Activated CD8-positive, alpha-beta T cell treated with anti-CD3 and anti-CD28 coated beads for 36 hours (primary cell): ENCODE results near the gene RFTN1. TPM values are rescaled to one million over a fixed set of nuclear protein-coding genes. Genes with fewer than 3 reads are reported as not detected.

Experiments used
- ATAC-seq: fragments of 200-7000 bp; cut with Tn5 transposase; one replicate; pipeline ENCODE4 v1.10.0; 2021; ENCODE audit warnings: mild to moderate bottlenecking, moderate library complexity
- CTCF ChIA-PET: fragments of 350-600 bp; sonication (Branson Sonifier 250); formaldehyde crosslinking; loops from one replicate; lab custom pipeline; 2021; ENCODE audit warnings: antibody characterized with exemption; lab: Charles Lee
- POLR2A ChIA-PET: fragments of 350-600 bp; sonication (Branson Sonifier 250); formaldehyde crosslinking; loops from one replicate; lab custom pipeline; 2021; ENCODE audit warnings: antibody characterized with exemption; lab: Charles Lee
- DNase-seq: peaks from one replicate; pipeline ENCODE4 v3.0.0-alpha.2; 2020
- H3K27ac Mint-ChIP-seq: one replicate; pipeline ENCODE4 v1.8.0; 2021; ENCODE audit warnings: mild to moderate bottlenecking, mixed read lengths
- H3K27me3 Mint-ChIP-seq: one replicate; pipeline ENCODE4 v1.8.0; 2021; ENCODE audit warnings: mixed read lengths
- H3K36me3 Mint-ChIP-seq: one replicate; pipeline ENCODE4 v1.8.0; 2021; ENCODE audit warnings: low read depth, mixed read lengths
- H3K4me1 Mint-ChIP-seq: one replicate; pipeline ENCODE4 v1.8.0; 2021; ENCODE audit warnings: low read depth, mixed read lengths
- H3K4me3 Mint-ChIP-seq: one replicate; pipeline ENCODE4 v1.8.0; 2021; ENCODE audit warnings: mild to moderate bottlenecking, moderate library complexity, mixed read lengths
- H3K9me3 Mint-ChIP-seq: one replicate; pipeline ENCODE4 v1.8.0; 2021; ENCODE audit warnings: mixed read lengths
- intact Hi-C: fragments of 100-400 bp; cut with micrococcal nuclease; formaldehyde crosslinking; loops from one replicate; pipeline ENCODE4 v1.10.0; 2022
- total RNA-seq, 2 experiments: library from RNA; stranded (reverse); gene quantifications; one replicate each; pipeline ENCODE4 v1.2.3, GENCODE V29; 2021
- TF ChIP-seq, protein P1 (sequence below): fragments of 200-600 bp; IDR thresholded peaks from one replicate; pipeline ENCODE4 v1.8.0; 2022; ENCODE audit warnings: antibody characterized with exemption, mild to moderate bottlenecking

RFTN1 gene
- total RNA-seq, 2 experiments from 2014 or later: 113 to 125 TPM

GRCh38 chr3:16506451-16506850 is 7.0 kb downstream of the RFTN1 start:
- Mint-ChIP-seq H3K4me1 (peaks cover 76% of the 10 kb centered on the region), H3K9me3 (no peaks in the 10 kb centered on the region), H3K36me3 (peaks cover 70% of the 10 kb centered on the region), H3K4me3 (no peak overlapping the region), H3K27ac (peak overlapping the region; percentile 16), H3K27me3 (no peaks in the 10 kb centered on the region)
- ChIA-PET POLR2A (interaction anchor here (0.7 to 2.5 kb wide), 4 partner anchors 10 to 39 kb away, joined by 3 to 11 read pairs (median 4); no protein-coding TSS in a partner anchor), CTCF (interaction anchor here (1.3 kb wide), 1 partner anchor 10 kb away, joined by 3 read pairs; no protein-coding TSS in a partner anchor)
- DNase-seq (no peak), ATAC-seq (no peak)
- TF ChIP-seq, protein P1, sequence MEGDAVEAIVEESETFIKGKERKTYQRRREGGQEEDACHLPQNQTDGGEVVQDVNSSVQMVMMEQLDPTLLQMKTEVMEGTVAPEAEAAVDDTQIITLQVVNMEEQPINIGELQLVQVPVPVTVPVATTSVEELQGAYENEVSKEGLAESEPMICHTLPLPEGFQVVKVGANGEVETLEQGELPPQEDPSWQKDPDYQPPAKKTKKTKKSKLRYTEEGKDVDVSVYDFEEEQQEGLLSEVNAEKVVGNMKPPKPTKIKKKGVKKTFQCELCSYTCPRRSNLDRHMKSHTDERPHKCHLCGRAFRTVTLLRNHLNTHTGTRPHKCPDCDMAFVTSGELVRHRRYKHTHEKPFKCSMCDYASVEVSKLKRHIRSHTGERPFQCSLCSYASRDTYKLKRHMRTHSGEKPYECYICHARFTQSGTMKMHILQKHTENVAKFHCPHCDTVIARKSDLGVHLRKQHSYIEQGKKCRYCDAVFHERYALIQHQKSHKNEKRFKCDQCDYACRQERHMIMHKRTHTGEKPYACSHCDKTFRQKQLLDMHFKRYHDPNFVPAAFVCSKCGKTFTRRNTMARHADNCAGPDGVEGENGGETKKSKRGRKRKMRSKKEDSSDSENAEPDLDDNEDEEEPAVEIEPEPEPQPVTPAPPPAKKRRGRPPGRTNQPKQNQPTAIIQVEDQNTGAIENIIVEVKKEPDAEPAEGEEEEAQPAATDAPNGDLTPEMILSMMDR: no peak
- intact Hi-C loops: no loop called here

GRCh38 chr3:16504692-16505091 is 8.8 kb downstream of the RFTN1 start:
- intact Hi-C loops: no loop called here
- H3K36me3 Mint-ChIP-seq: peaks cover 71% of the 10 kb centered on the region
- ATAC-seq (no peak), DNase-seq (no peak)
- TF ChIP-seq, protein P1: no peak
- H3K4me1 Mint-ChIP-seq: peaks cover 68% of the 10 kb centered on the region
- H3K4me3 Mint-ChIP-seq: no peak overlapping the region
- POLR2A ChIA-PET: interaction anchor here (0.8 to 2.5 kb wide), 7 partner anchors 8 to 45 kb away, joined by 3 to 11 read pairs (median 3); no protein-coding TSS in a partner anchor
- CTCF ChIA-PET: interaction anchor here (1.0 to 1.9 kb wide), 6 partner anchors 10 to 245 kb away, joined by 3 to 8 read pairs (median 4); partner anchors contain the start of genes DPH3 and OXNAD1
- H3K9me3 Mint-ChIP-seq: no peaks in the 10 kb centered on the region
- no peaks in the 10 kb centered on the region for H3K27me3 Mint-ChIP-seq
- peak overlapping the region; percentile 59 for H3K27ac Mint-ChIP-seq

DNA sequence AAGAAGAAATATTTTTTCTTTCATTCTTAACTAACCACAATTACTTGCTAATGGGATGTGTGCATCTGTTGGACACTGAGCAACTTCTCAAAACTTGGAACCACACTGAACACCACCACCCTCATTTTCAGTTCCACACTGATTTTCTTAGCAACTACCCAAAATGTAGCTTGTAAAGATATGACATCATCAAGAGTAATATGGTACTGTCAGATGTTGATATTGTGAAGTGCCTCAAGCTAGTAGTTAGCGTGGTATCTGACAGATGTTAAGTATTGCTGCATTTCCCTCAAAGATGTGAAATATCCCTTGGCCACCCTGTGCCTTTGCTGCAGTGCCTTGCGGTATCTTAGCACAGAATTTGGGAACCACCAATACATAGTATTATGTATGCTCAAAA is 9.3 kb downstream of the RFTN1 start:
- Mint-ChIP-seq H3K9me3 (no peaks in the 10 kb centered on the region), H3K27me3 (no peaks in the 10 kb centered on the region), H3K4me3 (no peak overlapping the region), H3K27ac (peak overlapping the region; percentile 59), H3K36me3 (peaks cover 72% of the 10 kb centered on the region), H3K4me1 (peaks cover 68% of the 10 kb centered on the region)
- DNase-seq (no peak), ATAC-seq (peak; percentile 41)
- CTCF ChIA-PET: interaction anchor here (1.2 to 1.9 kb wide), 5 partner anchors 9 to 244 kb away, joined by 3 to 8 read pairs (median 5); no protein-coding TSS in a partner anchor
- POLR2A ChIA-PET: interaction anchor here (0.8 to 2.5 kb wide), 5 partner anchors 8 to 46 kb away, joined by 3 to 11 read pairs (median 3); no protein-coding TSS in a partner anchor
- TF ChIP-seq, protein P1: no peak
- intact Hi-C loops: no loop called here

DNA sequence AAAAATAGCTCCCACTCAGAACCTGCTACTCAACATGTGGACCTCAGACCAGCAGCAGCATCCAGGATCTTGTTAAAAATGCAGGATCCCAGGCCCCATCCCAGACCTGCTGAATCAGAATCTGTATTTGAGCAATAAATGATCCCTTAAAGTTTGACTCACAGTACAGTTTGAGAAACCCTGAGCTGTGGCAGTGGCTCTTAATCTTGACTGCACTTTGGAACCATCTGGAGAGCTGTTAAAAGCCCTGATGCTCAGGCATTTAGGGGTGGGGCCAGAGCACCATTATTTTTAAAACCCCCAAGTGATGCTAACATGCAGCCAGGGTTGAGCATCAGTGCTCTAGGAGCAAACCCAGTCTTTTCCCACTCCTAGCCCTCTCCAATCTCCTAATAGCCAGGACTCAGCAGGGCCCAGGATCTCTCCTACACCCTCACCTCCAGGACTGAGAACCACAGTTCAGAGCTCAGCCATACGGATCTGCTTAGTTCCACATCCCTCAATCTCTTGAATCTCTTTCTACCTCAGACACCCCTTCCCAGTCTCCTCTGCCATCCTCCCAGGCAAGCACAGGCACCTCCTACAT is 10.2 kb downstream of the RFTN1 start:
- Mint-ChIP-seq H3K9me3 (no peaks in the 10 kb centered on the region), H3K36me3 (peaks cover 77% of the 10 kb centered on the region), H3K4me1 (peaks cover 73% of the 10 kb centered on the region), H3K4me3 (no peak overlapping the region), H3K27ac (no peak overlapping the region), H3K27me3 (no peaks in the 10 kb centered on the region)
- DNase-seq (no peak), ATAC-seq (no peak)
- ChIA-PET POLR2A (interaction anchor here (1.0 to 1.1 kb wide), 3 partner anchors 9 to 19 kb away, joined by 3 read pairs; no protein-coding TSS in a partner anchor), CTCF (interaction anchor here (1.6 kb wide), 1 partner anchor 9 kb away, joined by 5 read pairs; no protein-coding TSS in a partner anchor)
- intact Hi-C loops: no loop called here
- TF ChIP-seq, protein P1: no peak
